NCI-H1694 (cell line): ENCODE measurements around the gene LAMB4.

Experiments used
- DNase-seq: peaks from one replicate; lab custom pipeline; 2025; lab: John Stamatoyannopoulos, UW

The LAMB4 gene, protein sequence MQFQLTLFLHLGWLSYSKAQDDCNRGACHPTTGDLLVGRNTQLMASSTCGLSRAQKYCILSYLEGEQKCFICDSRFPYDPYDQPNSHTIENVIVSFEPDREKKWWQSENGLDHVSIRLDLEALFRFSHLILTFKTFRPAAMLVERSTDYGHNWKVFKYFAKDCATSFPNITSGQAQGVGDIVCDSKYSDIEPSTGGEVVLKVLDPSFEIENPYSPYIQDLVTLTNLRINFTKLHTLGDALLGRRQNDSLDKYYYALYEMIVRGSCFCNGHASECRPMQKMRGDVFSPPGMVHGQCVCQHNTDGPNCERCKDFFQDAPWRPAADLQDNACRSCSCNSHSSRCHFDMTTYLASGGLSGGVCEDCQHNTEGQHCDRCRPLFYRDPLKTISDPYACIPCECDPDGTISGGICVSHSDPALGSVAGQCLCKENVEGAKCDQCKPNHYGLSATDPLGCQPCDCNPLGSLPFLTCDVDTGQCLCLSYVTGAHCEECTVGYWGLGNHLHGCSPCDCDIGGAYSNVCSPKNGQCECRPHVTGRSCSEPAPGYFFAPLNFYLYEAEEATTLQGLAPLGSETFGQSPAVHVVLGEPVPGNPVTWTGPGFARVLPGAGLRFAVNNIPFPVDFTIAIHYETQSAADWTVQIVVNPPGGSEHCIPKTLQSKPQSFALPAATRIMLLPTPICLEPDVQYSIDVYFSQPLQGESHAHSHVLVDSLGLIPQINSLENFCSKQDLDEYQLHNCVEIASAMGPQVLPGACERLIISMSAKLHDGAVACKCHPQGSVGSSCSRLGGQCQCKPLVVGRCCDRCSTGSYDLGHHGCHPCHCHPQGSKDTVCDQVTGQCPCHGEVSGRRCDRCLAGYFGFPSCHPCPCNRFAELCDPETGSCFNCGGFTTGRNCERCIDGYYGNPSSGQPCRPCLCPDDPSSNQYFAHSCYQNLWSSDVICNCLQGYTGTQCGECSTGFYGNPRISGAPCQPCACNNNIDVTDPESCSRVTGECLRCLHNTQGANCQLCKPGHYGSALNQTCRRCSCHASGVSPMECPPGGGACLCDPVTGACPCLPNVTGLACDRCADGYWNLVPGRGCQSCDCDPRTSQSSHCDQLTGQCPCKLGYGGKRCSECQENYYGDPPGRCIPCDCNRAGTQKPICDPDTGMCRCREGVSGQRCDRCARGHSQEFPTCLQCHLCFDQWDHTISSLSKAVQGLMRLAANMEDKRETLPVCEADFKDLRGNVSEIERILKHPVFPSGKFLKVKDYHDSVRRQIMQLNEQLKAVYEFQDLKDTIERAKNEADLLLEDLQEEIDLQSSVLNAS (N-terminal part only)

DNA sequence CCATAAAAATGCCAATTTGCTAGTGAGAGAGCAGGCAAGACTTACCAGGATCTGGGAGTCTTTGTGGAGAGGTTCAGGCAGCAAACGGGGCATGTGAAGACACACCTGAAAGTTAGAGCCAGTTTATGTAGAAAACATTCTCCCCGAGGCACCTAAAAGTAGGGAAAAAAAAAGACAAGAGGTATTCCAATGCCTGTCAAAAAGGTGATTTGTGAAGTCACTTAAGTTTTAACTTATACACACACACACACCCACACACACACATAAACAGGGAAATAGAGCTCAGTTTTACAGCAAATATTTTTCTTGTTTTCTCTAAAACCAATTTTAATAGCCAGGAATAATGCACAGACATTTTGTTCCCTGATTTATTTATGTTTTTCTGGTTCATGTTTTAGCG, at the start of gene LAMB4:
Gene LAMB4 (minus strand): TSS at position 101 of the 400 bp plus-strand sequence. CDS start 7,197 bp downstream, outside the sequence.
- DNase-seq, result no peak

DNA sequence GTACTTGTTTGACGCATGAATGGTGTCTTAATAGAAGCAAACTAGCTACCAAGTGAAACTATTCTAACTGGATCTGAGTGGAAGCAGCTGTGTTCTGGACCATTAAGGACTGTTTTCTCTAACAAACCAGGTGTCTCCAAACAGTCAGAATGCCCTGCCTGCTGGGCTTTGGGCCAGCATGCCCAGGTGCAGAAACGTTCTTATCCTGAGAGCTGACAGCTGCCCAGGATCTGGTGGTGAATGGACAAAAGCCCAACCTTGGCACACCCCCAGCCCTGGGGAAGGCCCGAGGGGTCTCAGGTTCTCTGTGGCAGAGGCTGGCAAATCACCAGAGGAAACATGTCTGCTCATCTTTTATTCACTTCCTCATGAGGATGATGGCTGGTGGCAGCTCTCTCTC, 48.2 kb upstream of the LAMB4 start:
- DNase-seq, result no peak

DNA sequence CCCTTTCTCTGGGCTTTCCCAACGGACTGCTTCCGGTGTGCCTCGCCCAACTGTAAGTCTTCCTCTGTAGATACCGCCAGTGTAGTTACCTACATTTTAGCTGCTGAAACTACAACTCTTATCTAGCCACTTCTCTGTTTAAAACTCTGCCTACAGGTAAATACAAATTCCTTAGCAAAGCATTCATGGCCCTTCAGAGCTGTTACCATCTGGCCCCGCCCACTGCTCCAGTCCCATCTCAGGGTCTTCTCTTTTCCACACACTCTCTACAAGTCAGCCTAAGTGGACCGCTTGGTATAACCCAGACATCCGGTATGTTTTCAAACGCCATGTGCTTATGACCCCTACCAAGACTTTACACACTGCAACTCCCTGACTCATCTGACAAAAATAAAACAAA, 41.0 kb upstream of the LAMB4 start:
- DNase-seq, result no peak

DNA sequence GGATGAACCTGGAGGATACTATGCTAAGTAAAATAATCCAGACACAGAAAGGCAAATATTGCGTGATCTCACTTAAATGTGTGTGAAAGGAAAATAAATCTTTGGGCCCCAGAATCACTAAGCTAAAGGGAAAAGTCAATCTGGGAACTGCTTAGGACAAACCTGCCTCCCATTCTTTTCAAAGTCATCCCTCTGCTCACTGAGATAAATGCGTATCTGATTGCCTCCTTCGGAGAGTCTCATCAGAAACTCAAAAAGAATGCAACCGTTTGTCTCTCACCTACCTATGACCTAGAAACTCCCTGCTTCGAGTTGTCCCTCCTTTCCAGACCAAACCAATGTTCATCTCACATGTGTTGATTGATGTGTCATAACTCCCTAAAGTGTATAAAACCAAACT, 40.1 kb upstream of the LAMB4 start:
- no peak for DNase-seq

DNA sequence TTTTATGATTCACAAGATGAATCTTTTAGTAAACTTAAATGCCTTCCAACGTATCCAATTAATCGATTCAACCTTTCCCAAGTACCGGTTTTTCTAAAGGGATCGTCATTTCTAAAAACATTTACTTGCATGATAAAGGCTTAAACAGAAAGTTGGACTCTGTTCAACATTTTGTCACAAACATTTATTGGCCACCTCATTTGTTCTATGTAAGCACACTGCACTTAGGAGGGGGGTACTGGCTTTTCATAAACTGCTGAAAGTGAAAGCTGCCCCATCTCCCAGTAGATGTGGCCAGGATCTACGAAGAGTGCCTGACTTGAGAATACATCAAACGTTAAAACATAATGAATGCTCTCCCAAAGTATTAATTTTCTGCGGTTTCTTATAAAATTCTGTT, 37.3 kb upstream of the LAMB4 start:
- no peak for DNase-seq

DNA sequence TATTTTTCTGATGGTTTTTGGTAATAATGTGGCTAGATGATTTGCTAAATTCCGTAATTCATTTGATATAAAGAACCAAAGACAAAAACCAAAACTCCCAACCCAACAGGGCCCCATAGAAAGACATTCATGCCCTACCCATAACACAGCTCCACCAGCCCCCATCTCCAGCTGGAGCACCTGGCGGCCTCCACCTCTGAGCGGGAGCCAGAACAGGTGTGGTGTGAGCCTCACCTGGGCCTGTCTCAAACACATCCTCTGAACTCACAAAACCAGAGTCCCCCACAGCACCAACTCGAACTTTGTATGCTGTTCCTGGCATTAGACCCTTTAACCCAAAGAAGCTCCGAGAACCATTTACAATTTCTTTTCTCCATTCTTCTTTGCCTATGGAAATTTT, 36.5 kb upstream of the LAMB4 start:
- DNase-seq, result no peak

DNA sequence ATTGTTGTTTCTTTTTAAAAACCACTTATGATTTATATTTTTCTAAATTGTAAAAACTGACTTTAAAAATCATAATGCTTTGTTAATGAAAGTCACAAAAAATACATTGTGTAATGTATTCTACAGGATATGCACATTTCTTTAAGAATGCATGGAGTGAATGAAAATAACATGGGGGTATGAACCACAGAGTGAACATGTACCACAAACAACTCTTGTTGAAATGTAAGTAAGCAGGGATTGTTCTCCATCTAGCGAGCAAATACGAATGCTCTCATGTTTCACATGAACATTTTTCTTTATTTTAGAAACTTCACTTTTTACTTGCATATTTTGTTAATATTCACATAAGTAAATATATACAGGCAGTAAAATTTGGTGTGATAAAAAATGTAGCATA, 35.6 kb upstream of the LAMB4 start:
- no peak for DNase-seq

DNA sequence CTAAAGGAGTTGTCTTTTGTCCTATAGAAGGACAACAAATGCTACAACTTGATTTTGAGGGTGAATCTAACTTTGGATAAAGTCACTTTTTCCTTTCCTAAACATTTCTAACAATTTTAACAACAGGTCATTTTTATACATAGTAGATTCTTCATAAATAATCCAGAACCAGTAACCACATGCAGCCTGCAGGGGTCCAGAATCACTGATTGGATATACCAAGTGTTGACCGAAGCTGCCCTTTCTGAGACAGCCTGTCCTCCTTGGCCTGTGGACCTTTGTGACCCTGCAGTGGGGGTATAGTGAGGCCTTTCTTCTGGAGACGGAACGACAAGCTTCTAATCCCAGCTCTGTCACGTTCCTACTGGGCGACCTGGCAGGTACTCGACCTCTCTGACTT, 34.8 kb upstream of the LAMB4 start:
- no peak for DNase-seq

DNA sequence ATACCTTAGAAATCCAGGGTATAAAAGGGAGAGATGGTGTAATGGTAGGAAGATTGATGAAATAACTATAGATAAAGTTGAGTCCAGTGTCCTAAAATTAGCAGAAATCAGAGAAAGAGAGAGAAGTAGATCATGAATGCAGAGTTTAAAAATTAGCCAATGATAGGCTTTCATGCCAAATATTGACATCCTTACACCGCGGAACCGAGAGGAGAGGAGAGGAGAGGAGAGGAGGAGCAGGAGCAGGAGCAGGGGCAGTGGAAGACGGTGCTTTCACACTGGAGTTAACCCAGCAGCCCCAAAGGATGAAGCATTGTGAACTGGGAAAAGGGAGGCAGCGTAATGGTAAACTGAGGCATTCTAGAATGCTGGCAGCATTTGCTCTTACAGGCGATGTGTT, 34.2 kb upstream of the LAMB4 start:
- DNase-seq, result no peak

DNA sequence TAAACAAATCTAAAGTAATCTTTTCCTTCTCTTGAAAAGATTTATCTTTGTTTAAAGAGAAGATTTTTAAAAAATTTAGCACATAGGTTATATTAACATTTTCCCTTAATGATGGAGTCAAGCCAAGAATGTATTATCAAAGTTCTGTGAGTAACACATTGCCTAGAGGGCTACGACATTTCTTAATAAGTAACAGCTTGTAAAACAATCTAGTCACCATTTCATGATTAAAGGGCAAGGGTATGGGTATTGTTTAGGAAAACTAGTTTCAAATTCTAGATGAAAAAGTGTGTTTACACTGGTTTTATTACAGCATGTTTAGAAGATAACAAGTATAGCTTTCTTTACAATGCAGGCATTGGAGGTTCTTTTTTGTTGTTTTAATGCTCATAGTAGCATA, 28.6 kb upstream of the LAMB4 start:
- DNase-seq, result no peak

DNA sequence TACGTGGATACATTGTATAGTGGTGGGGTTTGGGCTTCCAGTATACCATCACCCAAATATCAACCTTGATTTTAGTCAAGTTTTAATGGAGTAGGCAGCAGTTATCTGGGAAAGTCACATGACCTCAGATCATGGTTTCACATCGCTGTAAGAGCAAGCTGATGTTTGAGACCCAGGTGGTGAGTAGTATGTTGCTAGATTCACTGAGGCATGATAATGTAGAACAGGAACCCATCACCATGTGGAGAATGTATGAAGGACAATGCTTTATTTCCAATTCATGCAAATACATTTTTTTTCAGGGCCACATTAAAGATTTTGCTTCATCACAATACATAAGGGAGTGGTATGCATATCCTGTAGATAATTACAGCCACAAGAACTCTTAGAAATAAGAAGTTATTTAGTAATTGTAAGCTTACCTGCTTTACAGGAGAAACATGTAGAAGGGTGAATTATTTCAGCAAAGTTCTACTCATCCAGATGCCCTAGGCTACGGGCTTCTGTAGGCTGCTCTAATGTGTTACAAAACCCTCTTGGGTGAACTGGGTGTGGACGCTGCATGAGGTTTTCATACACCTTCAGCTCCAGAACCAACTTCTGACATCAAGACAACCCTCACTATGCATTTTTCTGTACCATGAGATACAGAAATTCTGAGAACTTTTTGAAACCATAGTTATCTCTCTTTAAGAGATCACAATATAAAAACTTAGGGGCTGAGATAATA, 27.6 kb upstream of the LAMB4 start:
- no peak for DNase-seq

DNA sequence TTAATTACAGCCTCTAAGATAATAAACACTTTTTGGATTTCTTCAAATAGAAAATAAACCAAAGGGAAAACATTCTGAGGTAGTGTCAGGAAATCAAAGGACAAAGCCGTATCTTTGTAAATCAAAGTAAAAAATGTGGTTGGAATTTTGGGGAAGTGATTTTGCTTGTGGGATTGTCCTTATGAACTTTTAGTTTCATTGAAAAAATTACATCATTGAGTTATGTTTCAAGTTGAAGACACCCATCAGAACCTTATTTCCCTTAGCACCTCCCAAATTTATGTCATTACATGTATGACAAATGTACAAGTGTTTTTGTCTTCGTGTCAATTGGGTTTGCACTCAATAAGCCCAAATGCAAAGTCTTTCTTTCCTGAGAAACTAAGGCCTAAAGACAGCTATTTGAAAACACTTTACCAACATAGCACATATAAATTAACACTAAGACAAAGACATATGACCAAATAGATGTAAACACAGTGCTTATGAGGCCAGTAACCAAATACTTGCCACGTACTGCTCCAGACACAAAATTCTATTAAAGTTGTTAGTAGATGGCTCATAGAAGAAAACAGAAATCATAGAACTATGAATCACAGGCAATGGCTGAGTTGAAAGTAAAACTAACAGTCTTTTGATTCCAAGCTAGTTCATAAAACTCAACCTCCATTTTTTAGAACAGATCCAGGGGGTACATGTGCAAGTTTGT, 26.9 kb upstream of the LAMB4 start:
- no peak for DNase-seq

DNA sequence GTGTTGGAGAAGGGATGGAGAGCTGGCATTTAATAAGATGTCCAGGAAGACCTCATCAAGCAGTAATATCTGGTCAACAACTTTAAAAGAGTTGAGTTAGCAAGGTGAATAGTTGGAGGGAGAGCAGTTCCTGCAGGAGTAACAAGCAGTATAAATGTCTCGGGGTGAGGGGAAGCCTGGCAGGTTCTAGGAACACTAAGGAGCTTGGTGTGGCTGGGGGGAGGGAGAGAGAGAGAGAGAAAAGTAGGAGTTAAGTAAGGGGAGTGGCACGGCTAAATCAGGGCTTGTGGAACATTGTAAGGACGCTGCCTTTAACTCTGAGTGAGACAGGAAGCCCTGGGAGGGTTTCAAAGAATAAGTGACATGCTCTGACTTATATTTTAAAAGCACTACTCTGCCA, 22.0 kb upstream of the LAMB4 start:
- DNase-seq, result no peak

DNA sequence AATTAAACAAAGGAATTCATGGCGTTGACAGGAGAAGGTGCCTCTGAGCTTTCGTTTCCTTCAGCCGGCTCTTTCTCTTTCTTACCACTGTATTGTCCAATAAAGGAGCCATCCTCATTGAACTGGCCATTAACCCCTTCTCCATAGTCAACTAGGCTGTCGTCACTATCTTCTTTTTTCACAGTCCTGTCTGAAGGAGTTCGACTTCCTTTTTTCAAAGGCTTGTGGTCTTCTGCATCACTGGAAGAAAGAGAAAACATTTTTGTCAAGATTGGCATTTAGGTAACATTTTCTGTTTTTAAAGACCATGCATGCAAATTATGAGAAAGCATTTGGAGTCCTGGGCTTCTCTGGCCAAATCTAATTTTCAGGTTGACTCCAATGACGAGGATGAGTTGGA, 19.7 kb upstream of the LAMB4 start:
- DNase-seq, result no peak

DNA sequence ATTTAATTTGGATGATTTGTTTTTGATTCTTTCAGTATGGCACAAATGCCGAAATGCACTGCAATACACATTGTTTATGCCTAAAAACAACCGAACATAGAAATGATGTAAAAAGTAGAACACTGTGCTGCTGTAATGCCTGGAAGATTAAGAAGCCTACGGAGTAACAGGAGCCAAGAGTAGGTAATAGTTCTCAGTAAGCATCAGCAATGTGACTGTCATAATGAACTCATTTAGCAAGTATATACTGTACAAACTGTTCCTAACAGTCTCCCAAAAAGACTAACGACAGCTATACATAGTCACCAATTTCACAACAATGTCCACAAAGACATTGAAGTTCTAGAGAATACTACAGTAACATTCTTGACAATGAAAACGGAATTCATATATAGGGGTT, 19.0 kb upstream of the LAMB4 start:
- no peak for DNase-seq

DNA sequence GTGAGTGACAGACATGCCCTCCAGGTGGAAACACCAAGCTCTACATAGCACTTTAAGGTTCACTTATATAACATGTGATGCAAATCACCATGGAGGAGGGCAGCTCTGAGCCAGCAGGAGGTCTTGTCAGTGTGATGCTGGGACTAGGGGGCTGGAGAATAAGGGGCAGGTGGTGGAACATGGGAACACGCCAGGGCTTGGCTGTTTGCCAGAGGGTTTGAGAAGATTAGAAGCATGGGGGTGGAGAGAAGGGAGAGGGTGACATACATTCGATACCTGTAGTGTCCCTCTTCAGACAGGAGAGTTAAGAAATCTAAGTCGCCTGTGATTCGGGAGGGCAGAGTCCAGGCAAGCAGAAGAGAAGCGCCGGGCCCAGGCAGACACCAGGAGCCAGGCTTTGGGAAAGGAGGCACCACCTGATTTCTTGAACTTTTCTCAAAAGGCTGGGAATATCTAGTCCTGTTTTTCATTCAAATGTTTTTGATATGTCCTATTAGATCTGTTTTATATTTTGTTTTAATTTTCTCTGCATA, 16.9 kb upstream of the LAMB4 start:
- DNase-seq, result peak; percentile 45

DNA sequence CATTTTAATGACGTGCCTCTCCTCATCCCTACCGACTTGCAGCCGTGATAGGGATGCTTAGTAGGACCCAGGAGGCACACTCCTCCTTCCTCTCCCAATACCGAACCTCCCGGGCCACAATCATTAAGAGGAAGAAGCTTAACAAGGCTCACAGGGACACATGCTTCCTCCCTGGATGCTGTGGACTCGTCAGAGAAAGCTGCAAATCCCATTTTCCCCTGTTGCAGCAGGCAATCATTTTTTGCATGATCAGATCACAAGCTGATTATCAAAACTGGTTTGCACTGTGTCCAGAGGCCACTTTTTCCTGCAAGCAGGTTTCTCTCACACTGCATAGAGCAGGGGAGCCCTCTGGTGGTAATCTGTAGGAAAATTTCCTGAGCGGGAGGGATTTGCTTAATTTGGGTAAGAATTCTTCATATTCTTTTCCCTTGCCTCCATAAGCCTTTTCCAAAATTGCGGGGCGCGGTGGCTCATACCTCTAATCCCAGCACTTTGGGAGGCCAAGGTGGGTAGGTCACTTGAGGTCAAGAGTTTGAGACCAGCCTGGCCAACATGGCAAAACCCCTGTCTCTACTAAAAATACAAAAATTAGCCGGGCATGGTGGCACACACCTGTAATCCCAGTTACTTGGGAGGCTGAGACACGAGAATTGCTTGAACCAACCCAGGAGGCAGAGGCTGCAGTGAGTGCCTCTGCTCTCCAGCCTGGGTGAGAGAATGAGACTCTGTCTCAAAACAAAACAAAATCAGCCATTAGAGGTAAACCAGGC, 16.1 kb upstream of the LAMB4 start:
- DNase-seq, result peak; percentile 81

DNA sequence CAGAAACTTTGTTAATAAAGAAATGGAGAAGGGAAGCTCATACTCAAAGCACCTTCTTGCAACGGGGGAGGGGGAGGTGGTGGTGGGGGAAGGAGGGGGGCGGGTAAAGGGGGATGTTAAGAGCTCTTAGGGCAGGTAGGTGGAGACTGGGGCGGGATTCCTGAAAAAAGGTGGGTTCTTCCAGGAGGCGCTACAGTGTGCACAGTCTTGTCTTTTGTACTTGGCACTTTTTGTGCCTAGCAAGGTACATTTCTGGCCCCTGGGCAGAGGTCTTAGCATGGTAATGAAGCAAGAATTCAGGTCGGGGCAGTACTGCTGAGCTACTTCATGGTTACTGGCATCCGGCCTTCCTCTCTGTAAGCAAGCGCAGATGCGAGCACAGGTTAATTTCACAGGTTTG, 15.2 kb upstream of the LAMB4 start:
- no peak for DNase-seq

DNA sequence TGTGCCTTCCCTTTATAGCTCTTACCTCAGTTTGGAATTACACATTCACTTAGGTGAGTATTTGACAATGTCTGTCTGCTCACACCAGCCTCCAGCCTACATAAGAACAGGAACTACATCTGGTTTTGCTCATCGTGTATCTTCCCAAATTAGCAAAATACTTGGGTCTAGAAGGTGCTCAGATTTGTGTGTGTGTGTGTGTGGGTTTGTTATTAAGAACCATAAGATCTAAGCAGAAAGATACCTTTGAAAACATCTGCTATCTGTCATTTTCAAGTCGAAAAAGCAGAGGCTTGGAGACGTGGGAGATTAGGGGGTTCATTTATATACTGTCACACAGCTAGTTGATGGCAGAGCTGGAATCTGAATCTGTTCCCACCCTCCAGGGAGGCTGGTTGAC, 14.8 kb upstream of the LAMB4 start:
- no peak for DNase-seq
